GM23338 (cell line): ENCODE measurements around the gene ASXL3.

Experiments used
- CTCF ChIP-seq, 2 experiments: fragments of 200-600 bp in 1 of 2; sonication (generic) in 1 of 2; conservative IDR thresholded peaks; 2 replicates each; pipeline versions ENCODE4 v1.5.1 to v1.6.1; 2016 to 2017; ENCODE audit warnings: antibody characterized with exemption in 2 of 2, low read depth in 2 of 2, mild to moderate bottlenecking in 2 of 2, moderate library complexity in 1 of 2
- ETS1 ChIP-seq: IDR thresholded peaks from 2 replicates; pipeline ENCODE4 v1.6.1; 2016; ENCODE audit warnings: antibody characterized with exemption

DNA sequence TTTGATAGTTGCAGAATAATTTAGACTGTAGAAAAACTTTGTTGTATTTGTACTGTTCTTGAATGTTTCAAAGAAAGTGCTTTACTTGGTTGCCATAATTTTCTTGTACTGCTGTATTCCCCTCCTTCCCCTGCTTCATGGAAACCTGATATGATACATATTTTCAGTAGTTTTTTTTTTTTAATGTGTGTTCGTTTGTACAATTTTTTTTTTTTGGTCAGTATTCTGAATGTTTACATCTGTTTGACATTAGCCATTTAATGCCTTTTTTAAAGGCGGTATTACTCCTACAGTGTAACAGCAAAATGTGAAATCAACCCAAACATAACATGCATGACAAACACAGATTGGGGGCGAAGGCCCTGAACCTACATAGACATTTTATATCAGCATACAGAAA is 172.3 kb downstream of the ASXL3 start:
- TF ChIP-seq ETS1 (no peak), CTCF (conservative IDR thresholded peaks at IDR 0.05; ENCODE audit: low read depth in 2 of 2) (no peak)
